Measurements from ENCODE around the gene MET.

DNA sequence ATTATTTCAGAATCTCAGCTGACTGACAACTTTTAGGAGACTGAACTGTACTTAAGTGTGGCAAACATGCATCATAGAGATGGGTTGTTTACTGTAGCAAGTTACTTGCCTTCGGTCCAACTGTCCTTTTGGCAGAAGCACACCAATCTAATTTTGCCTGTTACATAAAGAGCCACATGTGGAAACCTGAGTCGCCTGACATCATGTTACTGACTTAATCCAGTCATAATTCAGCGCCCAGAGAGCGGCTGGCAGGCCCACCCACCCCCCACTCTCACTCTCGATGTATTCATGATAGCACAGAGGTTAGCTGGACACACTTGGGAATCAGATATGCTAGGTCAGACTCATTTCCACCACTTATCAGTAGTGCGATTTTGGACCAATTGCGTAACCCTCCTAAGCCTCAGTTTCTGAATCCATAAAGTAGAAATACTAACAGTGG lies 133.1 kb downstream of the MET start:
- TF ChIP-seq YY1 (IDR thresholded peaks at IDR 0.05; ENCODE audit: insufficient read depth, insufficient read length), result no peak
- TF ChIP-seq SUZ12 (IDR thresholded peaks at IDR 0.05; ENCODE audit: extremely low read depth, insufficient read depth, insufficient read length), result no peak
- no peak for TF ChIP-seq ZNF274 (IDR thresholded peaks at IDR 0.05; ENCODE audit: low read depth, low read length)

Measured in NT2/D1 (cell line).